Astrocyte of the spinal cord (primary cell): ENCODE measurements around the gene TRRAP.

Experiments
- DNase-seq: peaks from one replicate; pipeline ENCODE4 v3.0.0; 2011; ENCODE audit warnings: low read depth, low spot score
- H3K4me3 ChIP-seq: 2 replicates; pipeline ENCODE4 v1.5.1; 2011; ENCODE audit warnings: low read depth, mild to moderate bottlenecking, low read length, moderate library complexity
- in situ Hi-C: cut with HindIII; loops from 2 replicates; pipeline ENCODE4 v1.10.0; 2017; ENCODE audit warnings: low sequenced_read_pairs
- TF ChIP-seq, protein P1 (sequence below): IDR thresholded peaks from 2 replicates; pipeline ENCODE4 v1.5.1; 2012; ENCODE audit warnings: low read depth, mild to moderate bottlenecking, low read length, inconsistent platforms

TRRAP gene

DNA sequence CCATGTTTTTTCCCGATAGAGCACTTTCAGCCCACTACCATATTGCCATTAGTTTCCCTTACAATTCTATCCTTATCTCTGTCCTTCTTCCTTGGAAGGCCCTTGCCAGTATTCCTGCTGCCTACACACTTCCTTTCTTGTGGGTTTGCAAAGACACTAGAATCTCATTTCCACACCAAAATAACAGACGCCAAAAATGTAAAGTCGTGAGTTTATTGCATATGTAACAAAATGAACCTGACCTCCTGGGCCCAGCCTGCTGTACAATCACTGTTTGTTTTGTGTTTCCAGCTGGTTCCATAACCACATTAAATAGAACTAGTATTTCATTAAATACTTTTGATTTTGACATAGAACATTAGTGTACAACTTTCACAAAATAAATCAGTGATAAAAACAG lies 148.9 kb downstream of the TRRAP start:
- TF ChIP-seq, protein P1, sequence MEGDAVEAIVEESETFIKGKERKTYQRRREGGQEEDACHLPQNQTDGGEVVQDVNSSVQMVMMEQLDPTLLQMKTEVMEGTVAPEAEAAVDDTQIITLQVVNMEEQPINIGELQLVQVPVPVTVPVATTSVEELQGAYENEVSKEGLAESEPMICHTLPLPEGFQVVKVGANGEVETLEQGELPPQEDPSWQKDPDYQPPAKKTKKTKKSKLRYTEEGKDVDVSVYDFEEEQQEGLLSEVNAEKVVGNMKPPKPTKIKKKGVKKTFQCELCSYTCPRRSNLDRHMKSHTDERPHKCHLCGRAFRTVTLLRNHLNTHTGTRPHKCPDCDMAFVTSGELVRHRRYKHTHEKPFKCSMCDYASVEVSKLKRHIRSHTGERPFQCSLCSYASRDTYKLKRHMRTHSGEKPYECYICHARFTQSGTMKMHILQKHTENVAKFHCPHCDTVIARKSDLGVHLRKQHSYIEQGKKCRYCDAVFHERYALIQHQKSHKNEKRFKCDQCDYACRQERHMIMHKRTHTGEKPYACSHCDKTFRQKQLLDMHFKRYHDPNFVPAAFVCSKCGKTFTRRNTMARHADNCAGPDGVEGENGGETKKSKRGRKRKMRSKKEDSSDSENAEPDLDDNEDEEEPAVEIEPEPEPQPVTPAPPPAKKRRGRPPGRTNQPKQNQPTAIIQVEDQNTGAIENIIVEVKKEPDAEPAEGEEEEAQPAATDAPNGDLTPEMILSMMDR, result no peak
- DNase-seq, result peak; percentile 70
- in situ Hi-C loops, result no loop called here

DNA sequence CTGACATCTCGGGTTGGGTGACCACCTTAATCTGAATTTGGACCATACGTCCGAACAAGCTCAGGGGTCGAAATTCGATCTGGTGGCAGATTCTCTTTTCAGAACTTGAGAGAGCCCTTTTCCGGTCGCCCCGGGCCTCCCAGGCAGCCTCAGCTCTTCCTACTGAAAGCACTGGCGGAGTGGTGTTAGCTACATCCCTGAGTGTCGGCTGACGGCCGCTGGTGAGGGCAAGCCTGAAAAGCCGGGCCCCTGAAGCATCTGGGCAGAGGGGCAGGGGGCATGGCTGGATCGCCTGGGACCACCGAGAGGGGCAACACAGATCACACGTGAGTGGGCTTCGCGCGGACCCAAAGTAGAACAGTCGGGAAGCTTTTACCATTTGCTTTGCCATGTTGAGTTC lies 149.5 kb downstream of the TRRAP start:
- DNase-seq, result no peak
- no peak overlapping the region for H3K4me3 ChIP-seq
- in situ Hi-C loops, result no loop called here
- TF ChIP-seq, protein P1, result no peak

More for the DNA sequence above, 148.9 kb downstream of the TRRAP start:
- no peak overlapping the region for H3K4me3 ChIP-seq

DNA sequence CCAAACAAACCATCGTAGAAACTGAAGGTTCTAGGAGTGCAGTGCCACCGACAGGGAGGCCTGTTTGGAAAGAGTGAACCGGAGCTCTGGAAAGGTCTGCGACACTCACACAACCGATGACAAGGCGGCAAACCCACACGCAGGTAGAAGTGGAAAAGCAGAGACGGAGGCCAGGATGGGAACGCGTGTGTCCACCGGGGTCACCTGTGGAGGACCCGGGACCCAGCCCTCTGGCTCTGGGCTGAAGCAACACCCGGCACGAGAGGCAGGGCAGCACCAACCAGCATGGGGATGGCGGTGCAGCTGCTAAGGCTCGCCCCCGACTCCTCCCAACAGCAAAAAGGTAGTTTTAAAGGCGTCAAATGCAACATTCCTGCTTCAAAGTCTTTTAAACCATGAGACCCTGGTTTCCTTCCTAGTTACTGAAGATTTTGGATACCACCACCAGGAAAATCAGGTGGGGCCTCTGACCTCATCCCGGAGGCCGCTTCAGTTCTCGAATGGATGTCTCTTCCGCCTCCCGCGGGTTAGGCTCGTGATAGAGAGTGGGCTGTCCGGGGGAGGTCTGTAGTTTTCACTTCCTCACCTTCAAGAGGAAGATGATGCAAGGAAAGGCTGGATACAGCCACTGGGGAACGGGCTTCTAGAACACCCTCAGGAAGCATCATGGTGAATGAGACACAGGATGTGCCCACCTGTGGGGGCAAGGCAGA lies 150.1 kb downstream of the TRRAP start:
- H3K4me3 ChIP-seq, result no peak overlapping the region
- TF ChIP-seq, protein P1, result no peak
- no peak for DNase-seq
- in situ Hi-C loops, result no loop called here

DNA sequence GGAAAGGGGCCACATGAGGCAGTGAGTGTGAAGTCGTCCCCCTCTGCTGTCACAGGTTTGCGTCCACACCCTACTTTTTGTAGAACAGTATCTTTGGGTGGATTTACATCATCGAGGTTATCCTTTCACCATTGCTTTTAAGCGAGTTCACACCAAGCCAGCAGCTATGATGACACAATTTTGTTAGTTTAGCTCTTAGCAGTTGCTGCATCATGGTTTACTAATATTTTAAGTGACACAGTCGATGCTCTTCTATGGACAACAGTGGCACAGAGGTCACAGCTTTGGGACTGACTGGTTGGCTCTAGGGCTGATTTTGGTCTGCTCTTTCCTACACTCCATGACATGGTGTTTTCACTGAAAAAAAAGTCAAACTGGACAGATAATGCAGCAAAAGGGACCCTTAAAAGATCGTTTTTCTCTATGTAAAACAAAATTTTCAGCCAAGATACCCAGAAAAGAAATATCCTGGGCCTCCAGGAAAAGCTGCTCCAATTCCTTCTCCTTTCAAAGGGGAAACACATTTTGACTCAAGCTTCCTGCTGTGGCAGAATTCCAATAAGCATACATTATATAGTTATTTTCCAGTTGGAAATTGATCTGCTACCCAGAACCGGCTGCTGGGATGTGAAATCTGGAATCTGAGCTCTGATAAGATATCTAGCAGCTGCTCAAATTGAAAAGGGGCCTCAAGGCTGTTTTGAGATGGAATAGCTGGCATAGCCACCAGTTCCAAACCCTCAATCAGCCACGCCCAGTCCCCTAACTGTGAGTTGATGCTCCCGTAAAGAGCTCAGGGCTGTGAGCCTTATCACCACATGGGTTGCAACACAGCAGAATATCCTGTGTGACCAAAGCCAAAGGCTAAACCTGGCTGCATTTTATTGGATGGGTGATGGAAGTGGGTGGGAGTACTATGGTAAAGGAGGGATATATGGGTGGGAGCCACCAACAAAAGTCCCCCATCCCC lies 151.4 kb downstream of the TRRAP start:
- in situ Hi-C loops, result no loop called here
- DNase-seq, result no peak
- H3K4me3 ChIP-seq, result no peak overlapping the region
- TF ChIP-seq, protein P1, result no peak

DNA sequence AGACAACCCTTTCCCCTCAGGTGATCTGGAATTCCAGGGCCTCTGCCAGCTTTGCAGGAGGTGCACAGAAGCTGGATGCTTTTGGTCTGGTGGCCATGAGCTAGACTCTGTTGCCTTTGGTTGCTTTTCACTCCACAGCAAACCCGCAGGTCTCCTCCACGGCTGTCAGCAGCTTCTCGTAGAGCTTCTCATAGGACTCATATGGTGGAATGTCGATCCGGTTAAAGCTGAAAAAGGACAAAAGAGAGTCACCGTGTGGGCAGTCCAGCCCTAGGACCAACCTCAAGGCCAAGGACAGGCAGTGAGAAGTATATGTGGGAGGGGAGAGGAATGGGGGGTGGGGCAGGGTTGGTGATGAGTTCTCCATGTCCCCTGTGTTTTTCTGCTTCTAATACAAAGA lies 152.1 kb downstream of the TRRAP start:
- TF ChIP-seq, protein P1, result no peak
- no peak overlapping the region for H3K4me3 ChIP-seq
- no peak for DNase-seq
- in situ Hi-C loops, result no loop called here

DNA sequence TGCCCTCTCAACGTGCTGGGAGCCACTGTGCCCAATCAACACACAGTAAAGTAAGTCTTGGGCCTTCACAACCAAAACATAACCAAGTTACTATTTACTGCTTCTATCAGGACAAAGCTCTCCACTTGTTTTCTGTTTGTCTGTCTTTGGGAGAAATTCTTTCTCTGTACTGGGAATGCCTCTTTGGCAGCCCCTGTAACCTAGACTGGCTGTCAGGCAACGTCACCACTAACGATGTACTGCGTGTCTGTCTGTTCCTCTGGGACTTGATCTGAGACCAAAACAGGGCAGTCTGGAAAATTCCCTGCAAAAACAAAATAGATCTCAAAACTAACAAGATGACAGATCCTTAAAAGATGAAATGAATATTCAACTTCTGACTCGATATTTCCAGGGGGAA lies 152.6 kb downstream of the TRRAP start:
- no peak for DNase-seq
- TF ChIP-seq, protein P1, result no peak
- H3K4me3 ChIP-seq, result no peak overlapping the region
- in situ Hi-C loops, result no loop called here
